ENCODE results near the gene COX6A2.

The COX6A2 gene

DNA sequence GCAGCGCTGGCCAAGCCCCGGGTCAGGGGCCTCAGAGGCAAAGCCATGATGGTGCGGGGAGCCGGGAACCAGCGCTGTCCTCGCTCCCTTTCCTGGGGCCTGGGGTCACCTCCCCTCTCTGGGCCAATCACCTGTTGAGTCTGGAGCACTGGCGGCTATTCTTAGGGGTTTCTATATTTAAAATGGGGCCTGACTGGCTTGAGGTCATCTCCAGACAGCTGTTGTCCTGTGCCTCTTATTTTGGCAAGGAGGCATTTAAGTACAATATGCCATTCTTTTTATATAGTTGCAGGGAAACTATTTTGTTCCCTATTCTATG lies at the start of gene COX6A2:
Gene COX6A2 (minus strand): TSS at position 82 of the 319 bp plus-strand sequence. CDS start 35 bp downstream, at position 47.
- no peak for DNase-seq (ENCODE audit: low spot score)

DNA sequence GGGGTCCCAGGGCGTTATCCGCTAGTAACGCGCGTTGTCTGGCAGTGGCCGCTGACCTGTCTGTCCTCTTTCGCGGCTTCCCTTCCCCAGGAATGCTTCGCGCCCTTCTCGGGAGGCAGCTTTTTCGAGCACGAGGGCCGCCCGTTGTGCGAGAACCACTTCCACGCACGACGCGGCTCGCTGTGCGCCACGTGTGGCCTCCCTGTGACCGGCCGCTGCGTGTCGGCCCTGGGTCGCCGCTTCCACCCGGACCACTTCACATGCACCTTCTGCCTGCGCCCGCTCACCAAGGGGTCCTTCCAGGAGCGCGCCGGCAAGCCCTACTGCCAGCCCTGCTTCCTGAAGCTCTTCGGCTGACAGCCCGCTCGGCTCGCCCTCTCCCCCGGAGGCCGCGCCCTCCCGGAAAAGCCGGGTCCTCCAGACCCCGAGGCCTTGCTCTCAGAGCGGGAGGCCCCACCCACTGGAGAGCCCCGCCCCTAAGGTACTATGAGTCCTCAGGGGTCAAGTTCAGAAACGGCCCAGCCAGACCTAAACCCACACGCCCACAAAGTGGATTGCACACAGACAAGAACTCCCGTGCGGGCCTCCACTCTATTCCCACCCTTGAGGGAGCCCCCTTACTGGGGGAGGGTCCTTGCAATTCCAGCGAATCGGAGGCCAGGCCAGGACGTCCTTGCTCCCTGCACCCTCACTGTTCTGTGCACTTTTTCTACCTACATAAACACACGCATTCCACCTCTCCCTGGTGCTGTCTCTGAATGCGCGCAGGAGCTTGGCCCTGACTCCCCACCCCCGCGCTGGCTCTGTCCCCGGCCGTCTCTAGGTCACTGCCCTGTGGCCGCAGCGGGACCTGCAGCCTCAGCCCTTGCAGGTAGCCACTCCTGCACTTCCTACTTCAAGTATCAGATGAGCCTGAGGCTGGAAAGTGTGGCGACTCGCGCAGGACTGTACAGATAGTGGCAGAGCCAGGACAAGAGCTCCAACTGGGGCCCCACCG lies 49.4 kb upstream of the COX6A2 start:
- DNase-seq (ENCODE audit: low spot score): peak; percentile 39

DNA sequence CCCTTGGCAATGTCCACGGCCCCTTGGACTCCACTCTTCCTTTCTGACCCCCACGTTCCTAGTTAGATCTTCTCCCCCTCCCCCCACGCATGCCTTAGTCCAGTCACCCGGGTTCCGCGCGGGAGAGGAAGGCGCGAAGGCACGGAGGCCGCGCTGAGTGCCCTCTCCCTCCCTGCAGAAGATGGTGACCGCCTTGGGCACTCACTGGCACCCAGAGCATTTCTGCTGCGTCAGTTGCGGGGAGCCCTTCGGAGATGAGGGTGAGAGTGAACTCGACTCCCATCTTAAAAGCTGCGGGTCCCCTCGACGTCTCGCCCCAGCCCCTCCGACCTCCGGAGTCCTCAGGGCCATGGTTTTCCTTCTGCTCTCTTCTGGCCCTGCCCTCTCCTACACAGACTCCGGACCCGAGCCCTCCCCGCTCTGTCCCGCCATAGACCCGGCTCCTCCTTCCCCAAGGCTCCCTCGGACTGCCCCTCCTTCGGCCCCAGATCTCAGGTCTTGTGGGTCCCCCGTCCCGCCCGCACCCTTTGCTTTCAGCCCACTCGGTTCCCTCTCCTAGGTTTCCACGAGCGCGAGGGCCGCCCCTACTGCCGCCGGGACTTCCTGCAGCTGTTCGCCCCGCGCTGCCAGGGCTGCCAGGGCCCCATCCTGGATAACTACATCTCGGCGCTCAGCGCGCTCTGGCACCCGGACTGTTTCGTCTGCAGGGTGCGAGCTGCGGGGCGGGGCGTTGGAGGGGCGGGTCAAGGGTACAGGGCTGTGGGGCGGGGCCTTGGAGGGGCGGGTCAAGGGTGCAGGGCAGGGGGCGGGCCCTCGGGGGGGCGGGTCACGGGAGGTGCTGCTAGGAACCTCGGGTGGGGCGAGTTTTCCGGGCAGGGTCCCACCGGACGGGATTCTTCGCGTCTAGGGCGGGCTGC lies 48.4 kb upstream of the COX6A2 start:
- peak; percentile 81 for DNase-seq (ENCODE audit: low spot score)

DNA sequence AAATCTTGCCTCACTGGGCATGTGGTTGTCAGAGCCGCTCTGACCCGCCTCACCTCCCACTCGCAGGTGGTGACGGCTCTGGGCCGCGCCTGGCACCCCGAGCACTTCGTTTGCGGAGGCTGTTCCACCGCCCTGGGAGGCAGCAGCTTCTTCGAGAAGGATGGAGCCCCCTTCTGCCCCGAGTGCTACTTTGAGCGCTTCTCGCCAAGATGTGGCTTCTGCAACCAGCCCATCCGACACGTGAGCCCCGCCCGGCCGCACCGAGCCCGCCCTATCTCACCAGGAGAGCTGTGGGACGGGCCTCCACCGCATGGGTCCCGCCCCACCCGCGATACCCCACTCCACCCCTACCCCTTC lies 47.8 kb upstream of the COX6A2 start:
- peak; percentile 52 for DNase-seq (ENCODE audit: low spot score)

DNA sequence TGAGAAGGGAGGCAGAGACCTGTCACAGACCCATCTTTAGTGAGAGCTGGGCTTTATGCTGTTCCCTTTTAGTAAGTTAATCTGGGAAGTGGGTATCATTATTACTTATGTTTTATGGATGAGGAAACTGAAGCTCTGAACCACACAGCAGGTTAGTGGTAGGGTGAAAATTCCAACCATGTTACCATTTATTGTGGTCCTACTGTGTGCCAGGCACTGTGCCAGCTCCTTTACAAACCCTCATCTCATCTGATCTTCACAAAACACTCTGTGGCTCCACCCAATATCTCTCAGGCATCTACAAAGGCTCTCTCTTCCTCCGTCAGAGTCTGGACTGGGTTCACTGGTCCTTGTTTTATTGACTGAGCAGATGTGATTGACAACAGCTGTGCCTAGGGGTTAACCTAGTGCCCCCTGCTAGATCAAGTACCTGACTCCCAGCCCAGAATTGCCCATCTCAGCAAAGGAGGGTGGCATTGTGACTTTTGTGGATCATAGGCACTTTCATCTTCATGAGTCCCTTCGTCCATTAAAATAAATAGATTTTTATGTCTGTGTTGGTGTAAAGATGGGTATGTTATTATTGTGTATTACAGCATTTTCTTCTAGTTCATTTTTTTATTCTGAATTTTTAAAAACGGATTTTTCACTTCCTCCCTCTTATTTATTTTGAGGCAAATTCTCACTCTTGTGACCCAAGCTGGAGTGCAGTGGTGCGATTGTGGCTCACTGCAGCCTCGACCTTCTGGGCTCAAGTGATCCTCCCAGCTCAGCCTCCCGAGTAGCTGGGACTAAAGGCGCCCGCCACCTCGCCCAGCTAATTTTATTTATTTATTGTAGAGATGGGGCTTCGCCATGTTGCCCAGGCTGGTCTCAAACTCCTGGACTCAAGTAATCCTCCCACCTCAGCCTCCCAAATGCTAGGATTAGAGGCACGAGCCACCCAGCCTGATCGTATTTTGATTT lies 46.9 kb upstream of the COX6A2 start:
- no peak for DNase-seq (ENCODE audit: low spot score)

DNA sequence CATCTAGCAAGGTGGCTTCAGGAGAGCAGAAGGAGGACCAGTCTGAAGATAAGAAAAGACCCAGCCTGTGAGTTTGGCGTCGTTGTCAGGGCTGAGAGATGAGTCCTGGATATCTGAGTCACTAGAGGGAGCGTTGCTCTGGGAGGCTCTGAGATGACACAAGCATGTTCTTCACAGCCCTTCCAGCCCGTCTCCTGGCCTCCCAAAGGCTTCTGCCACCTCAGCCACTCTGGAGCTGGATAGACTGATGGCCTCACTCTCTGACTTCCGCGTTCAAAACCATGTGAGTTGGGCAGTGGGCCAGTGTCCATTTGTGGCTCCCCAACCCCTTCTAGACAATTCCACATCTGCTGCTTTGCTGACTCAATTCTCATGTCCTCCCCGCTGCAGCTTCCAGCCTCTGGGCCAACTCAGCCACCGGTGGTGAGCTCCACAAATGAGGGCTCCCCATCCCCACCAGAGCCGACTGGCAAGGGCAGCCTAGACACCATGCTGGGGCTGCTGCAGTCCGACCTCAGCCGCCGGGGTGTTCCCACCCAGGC lies 46.1 kb upstream of the COX6A2 start:
- DNase-seq (ENCODE audit: low spot score): peak; percentile 61

DNA sequence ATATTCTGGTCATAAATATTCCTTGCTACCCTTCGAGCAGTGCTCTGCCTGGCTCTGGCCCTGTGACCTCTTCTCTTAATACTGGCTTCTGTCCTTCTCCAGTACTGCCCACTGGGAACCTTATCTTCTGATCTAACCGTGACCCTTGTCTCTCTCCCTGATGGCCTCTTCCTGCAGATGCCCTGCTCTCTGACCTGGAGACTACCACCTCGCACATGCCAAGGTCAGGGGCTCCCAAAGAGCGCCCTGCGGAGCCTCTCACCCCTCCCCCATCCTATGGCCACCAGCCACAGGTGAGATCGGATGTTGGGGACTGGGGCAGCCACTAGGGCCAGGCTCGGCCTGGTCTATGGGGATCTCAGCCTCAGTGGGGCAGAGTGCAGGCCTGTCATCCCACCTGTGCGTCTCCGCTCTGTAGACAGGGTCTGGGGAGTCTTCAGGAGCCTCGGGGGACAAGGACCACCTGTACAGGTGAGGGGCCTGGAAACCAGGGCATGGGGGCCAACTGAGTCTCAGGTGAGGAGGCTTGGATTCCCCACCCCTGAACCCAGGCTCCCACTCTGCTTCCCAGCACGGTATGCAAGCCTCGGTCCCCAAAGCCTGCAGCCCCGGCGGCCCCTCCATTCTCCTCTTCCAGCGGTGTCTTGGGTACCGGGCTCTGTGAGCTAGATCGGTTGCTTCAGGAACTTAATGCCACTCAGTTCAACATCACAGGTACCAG lies 45.3 kb upstream of the COX6A2 start:
- DNase-seq (ENCODE audit: low spot score): no peak

DNA sequence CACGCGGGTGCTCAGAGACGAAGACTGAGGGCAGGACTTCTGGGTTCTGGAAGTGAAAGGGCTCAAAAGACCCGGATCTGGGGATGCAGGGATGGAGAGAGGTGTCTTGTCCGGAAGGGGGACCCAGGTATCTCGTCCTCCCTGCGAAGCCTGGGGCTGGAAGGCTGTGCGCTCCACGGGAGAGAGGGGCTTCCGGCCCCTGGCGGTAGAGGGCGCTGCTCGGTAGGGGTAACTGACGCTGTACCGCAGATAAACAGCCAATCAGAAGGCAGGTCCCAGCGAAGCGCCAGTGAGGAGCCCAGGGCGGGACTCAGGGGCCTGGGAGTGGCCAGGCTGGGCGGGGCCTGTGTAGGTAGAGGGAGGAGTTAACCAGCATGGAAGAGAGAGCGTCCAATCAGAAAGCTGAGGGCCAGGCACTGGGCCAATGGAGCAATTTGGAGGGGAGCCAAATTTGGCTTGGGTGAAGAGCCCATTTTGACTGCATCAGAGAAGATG lies 44.6 kb upstream of the COX6A2 start:
- DNase-seq (ENCODE audit: low spot score): peak; percentile 97

DNA sequence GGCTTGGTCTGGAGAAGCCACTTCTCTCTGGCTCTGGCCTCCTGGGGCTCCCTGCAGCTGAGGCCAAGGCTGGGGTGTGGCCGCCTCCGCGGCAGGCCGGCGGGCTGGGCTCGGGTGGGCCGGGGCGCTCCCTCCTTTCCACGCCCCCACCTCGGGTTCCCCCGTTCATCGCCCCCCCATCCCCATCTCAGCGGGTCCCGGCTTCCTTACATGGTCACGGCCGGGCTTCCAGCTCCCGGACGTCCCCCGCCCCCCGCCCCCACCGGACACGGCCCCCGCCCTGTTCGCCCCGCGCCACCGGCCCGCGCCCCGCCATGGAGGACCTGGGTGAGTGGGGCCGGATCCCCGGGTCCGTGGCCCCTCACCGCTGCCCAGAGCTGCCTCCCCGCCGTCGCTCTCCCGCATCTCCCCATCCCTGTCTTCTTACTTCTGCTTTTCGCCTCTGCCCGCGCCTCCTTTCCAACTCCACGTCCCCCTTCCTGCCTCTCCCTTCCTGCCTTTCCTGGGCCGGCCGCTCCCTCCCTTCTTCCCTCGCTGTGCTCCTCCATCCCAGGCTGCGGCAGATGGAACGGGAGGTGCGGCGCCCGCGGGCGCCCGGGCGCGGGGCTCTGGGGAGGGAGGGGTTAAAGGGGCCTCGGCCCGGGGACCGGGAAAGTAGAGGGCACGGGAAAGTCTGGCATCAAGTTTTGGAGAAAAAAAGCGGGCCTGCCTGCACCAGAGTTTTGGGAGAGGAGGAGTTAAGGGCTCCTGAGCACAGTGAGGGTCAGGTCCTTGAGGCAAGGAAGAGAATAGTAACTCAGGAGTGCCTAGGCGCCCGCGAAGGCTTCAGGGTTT lies 43.9 kb upstream of the COX6A2 start, which contains the start of gene TGFB1I1:
Gene TGFB1I1 (plus strand): TSS at position 278 of the 834 bp plus-strand sequence. CDS start 37 bp downstream, at position 315.
- DNase-seq (ENCODE audit: low spot score): peak; percentile 22

DNA sequence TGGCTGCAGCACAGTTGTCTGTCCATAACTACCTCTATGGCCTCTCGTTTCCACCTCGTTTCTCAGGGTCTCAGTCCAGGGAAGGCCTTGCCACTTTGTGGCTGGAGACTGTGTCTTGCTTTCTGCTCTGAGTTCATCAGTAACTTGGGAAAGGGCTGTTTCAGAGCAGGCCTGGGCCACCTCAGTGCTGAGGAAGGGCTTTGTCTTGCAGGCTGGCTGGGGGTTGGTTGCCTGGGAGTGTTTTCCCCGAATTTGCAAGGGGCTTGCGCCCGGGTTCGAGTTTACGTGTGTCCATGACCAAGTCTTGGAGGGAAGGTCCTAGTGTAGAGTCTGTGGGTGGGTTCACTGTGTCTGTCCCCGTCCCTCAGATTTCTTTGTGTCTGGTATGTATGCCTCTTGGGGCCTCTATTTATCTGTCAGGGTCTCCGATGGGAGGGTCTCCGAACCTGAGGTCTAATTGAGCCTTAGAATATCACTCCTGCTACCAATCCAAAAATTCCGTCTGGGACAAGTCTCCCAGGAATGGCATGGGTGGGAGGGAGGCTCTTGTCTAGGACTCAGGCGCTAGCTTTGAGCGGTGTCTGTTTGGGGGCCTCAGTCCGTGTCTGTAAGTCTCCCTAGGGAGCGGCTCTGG lies 43.2 kb upstream of the COX6A2 start:
- no peak for DNase-seq (ENCODE audit: low spot score)

DNA sequence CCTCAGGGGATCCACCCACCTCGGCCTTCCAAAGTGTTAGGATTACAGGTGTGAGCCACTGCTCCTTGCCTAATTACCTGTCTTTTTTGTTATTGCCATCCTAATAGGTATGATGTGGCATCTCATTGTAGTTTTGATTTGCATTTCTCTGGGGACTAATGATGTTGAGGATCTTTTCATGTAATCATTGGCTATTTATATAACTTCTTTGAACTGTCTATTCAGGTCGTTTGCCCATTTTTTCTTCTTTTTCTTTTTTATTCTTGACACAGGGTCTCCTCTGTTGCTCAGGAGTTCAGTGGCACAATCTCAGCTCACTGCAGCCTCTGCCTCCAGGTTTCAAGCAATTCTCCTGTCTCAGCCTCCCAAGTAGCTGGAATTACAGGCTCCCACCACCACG lies 42.5 kb upstream of the COX6A2 start:
- DNase-seq (ENCODE audit: low spot score): no peak

DNA sequence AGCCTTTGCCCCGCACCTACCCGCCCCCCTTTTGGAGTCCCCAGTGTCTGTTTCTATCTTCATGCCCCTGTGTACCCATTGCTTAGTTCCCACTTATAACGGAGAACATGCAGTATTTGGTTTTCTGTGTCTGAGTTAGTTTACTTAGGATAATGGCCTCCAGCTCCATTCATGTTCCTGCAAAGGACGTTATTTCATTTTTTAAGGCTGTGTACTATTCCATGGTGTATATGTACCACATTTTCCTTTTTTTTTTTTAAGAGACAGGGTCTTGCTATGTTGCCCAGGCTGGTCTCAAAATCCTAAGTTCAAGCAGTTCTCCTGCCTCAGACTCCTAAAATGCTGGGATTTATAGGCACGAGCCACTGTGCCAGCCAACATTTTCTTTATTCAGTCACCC lies 39.7 kb upstream of the COX6A2 start:
- no peak for DNase-seq (ENCODE audit: low spot score)

DNA sequence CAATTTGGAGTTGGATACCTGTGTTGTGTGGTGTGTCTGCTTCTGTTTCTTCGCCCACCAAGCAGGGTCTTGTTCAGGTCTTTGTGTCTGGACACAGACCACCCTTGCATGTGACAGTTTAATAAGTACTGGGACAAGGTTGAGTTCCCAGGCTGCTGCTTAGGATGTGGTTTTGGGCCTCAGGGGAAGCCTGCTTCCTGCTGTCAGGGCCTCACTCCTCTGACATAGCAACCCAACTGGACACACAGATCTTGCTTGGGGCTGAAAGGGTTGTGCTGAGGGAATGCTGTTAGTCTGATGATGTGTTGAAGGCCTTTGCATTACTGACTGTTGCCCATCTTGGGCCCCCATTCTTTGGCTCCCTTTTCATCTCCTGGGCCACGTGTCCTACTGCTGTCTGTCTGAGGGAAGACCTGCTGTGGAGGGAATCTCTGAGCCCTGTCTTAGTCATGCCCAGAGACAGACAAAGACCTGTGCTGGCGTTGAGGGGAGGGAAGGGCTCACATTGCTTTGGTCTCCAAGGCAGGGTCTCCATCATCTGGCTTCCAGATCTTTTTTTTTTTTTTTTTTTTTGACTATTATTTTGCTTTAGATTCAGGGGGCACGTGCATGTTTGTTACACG lies 39.1 kb upstream of the COX6A2 start:
- DNase-seq (ENCODE audit: low spot score): no peak

DNA sequence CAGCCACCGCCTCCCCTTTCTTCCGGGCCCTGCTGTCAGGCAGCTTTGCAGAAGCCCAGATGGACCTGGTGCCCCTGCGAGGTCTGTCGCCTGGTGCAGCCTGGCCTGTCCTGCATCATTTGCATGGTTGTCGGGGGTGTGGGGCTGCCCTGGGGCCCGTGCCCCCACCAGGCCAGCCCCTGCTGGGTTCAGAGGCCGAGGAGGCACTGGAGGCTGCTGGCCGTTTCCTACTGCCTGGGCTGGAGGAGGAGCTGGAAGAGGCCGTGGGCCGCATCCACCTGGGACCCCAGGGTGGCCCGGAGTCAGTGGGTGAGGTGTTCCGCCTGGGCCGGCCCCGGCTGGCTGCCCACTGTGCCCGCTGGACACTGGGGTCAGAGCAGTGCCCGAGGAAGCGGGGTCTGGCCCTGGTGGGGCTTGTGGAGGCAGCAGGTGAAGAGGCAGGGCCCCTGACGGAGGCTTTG lies 38.3 kb upstream of the COX6A2 start:
- DNase-seq (ENCODE audit: low spot score): no peak

DNA sequence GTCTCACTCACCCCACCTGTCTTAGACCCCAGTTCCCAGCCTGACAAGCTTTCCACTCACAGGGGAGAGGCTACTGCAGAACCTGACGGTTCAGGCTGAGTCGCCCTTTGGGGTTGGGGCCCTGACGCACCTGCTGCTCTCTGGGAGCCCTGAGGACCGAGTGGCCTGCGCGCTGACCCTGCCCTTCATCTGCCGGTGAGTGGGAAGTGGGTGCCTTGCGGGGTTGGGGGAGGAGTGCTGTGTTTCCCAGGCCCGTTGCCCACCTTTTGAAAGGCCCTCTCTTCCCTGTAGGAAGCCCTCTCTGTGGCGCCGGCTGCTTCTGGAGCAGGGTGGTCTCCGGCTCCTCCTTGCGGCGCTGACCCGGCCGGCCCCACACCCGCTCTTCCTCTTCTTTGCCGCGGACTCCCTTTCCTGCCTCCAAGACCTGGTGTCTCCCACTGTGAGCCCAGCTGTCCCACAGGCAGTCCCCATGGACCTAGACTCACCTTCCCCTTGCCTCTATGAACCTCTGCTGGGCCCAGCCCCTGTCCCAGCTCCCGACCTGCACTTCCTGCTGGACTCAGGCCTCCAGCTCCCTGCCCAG lies 37.7 kb upstream of the COX6A2 start:
- DNase-seq (ENCODE audit: low spot score): no peak

DNA sequence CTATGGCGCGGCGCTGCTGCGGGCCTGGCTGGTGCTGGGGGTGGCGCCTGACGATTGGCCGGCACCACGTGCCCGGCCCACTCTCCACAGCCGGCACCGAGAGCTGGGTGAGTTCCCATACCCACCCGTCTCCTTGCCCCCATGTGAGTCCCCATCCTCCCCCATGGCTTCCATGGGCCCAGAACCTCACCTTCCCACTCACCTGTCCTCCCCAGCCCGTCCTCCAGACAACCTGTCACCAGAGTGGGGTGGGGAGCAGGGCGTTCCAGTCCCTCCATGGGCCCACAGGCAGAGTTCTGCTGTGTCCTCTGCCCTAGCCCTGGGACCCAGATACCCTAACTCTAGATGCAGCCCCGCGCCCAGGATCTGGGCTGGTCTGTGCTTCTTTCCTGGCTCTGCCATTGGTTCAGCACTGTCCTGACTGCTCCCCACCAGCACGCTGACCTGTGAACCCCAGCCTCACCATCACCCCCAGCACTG lies 36.7 kb upstream of the COX6A2 start:
- DNase-seq (ENCODE audit: low spot score): no peak

DNA sequence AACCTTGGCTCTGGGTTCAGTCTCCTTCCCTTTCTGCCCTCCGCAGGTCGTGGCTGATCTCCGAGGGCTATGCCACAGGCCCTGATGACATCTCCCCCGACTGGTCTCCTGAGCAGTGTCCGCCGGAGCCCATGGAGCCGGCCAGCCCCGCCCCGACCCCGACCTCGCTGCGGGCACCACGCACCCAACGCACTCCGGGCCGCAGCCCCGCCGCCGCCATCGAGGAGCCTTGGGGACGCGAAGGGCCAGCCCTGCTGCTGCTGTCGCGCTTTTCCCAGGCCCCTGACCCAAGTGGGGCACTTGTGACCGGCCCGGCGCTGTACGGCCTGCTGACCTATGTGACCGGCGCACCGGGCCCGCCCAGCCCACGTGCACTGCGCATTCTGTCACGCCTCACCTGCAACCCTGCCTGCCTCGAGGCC lies 36.2 kb upstream of the COX6A2 start:
- no peak for DNase-seq (ENCODE audit: low spot score)
